LNCaP clone FGC (cell line): ENCODE results near the gene PHTF1.

Source experiments
- DNase-seq: peaks from one replicate; pipeline ENCODE4 v3.0.0-alpha.2; 2011; ENCODE audit warnings: low read depth
- H3K4me3 ChIP-seq: 2 replicates; pipeline ENCODE4 v1.5.1; 2011; ENCODE audit warnings: mild to moderate bottlenecking, low read depth, low read length, control low read depth
- TF ChIP-seq, protein P1 (sequence below): IDR thresholded peaks from 2 replicates; pipeline ENCODE4 v1.5.1; 2012; ENCODE audit warnings: mild to moderate bottlenecking; ENCODE audit not compliant: control insufficient read depth, insufficient read depth; ENCODE audit errors: extremely low read depth

The PHTF1 gene

DNA sequence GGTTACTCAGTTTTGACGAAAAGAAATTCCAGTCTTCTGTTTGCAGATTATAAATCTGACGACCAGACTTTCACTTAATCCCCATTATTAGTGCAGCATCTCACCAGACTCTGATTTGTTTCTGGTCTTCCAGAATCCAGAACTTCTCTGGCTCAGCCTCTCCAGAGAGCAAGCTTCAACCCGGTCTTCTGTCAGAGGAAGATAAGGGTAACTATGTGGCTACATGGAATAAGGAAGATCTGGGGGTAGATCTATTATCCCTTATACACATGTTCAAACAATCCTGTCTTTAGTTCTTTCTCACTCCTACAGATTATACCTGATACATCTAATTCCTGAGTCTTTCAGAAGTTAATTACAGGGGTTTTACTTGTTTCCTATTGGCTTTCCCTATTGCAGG is 9.9 kb downstream of the PHTF1 start:
- no peak overlapping the region for H3K4me3 ChIP-seq
- TF ChIP-seq, protein P1, sequence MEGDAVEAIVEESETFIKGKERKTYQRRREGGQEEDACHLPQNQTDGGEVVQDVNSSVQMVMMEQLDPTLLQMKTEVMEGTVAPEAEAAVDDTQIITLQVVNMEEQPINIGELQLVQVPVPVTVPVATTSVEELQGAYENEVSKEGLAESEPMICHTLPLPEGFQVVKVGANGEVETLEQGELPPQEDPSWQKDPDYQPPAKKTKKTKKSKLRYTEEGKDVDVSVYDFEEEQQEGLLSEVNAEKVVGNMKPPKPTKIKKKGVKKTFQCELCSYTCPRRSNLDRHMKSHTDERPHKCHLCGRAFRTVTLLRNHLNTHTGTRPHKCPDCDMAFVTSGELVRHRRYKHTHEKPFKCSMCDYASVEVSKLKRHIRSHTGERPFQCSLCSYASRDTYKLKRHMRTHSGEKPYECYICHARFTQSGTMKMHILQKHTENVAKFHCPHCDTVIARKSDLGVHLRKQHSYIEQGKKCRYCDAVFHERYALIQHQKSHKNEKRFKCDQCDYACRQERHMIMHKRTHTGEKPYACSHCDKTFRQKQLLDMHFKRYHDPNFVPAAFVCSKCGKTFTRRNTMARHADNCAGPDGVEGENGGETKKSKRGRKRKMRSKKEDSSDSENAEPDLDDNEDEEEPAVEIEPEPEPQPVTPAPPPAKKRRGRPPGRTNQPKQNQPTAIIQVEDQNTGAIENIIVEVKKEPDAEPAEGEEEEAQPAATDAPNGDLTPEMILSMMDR = no peak
- DNase-seq = no peak

DNA sequence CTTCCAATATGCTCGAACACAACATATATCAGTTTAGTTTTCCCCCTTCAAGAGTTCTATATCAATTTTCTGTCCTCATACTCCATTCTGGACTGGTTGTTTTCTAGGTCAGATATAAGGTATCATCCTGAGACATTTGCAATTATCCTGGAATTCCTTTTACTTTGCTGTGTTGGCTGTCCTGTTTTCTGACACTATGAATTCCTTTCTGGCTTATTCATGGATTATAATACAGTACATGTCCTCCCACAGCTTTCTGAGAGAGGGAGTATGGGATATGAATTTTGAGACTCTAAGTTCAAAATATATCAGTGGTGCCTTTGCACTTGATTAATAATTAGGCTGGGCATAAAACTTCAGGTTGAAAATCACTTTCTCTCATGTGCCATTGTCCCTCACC is 11.9 kb downstream of the PHTF1 start:
- no peak overlapping the region for H3K4me3 ChIP-seq

DNA sequence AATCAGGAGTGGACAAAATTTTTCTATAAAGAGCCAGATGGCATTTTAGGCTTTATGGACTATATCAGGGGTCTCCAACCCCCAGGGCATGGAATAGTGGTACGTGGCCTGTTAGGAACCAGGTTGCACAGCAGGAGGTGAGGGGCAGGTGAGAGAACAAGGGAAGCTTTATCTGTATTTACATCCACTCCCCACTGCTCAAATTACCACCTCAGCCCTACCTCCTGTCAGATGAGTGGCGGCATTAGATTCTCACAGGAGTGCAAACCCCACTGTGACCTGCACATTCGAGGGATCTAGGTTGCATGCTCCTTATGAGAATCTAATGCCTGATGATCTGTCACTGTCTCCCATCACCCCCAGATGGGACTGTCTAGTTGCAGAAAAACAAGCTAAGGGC is 13.9 kb downstream of the PHTF1 start:
- DNase-seq = no peak
- TF ChIP-seq, protein P1 = no peak
- no peak overlapping the region for H3K4me3 ChIP-seq

More for the DNA sequence above, 11.9 kb downstream of the PHTF1 start:
- DNase-seq = no peak
- TF ChIP-seq, protein P1 = no peak

DNA sequence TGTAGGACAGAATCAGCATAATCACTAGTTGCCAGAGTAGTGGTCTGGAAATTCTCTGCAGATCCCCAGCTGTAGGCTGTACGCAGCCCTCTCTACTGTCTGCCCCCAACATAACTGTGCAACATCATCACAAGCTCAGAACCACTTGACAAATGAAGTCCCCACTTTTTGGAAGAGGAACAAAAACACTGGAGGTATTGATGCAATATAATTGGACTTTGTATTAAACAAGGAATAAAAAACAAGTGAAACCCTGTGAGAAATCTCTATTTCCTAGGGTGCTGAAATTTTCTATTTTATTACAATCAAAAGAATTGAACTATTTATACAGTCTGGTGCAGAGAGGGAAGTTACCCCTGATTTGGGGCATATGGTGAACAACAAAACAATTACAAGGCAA is 15.2 kb downstream of the PHTF1 start:
- no peak for DNase-seq
- no peak overlapping the region for H3K4me3 ChIP-seq
- TF ChIP-seq, protein P1 = no peak

DNA sequence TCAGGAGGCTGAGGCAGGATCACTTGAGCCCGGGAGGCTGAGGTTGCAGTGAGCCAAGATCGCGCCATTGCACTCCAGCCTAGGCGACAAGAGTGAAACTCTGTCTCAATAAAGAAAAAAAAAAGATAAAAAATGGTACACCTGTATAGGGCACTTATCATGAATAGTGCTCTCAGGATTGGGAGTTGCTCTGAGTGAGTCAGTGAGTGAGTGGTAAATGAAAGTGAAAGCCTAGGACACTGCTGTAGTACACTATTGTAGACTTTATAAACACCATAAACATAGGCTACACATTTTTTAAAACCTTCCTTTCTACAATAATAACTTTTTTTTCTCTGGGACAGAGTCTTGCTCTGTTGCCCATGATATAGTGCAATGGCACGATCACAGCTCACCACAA is 16.8 kb downstream of the PHTF1 start:
- no peak for DNase-seq
- H3K4me3 ChIP-seq = no peak overlapping the region
- TF ChIP-seq, protein P1 = no peak

DNA sequence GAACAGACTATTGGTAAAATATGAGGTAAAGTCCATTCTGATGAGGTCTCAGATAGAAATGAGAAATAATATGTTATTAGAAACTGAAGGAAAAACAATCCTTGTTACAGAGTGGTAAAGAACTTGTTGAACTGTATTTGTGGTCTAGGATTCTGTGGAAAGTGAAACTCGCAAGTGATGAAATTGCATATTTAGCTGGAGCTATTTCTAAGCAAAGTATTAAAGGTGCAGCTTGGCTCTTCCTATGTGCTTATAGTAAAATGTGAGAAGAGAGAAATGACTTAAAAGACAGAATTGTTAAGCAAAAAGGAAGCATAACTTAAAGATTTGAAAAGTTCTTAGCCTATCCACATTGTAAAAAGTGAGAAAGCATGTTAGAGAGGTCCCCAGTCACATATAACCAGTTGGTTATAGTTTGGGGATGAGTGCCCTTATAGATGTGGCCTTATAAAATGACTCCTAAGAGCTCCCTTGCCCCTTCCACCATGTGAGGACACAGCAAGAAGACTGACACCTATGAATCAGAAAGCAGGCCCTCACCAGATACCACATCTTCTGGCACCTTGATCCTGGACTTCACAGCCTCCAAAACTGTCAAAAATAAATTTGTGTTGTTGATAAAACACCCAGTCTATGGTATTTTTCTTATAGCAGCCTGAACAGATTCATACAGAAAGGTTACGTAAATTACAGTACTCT is 24.8 kb downstream of the PHTF1 start:
- TF ChIP-seq, protein P1 = no peak
- DNase-seq = no peak
- H3K4me3 ChIP-seq = no peak overlapping the region

DNA sequence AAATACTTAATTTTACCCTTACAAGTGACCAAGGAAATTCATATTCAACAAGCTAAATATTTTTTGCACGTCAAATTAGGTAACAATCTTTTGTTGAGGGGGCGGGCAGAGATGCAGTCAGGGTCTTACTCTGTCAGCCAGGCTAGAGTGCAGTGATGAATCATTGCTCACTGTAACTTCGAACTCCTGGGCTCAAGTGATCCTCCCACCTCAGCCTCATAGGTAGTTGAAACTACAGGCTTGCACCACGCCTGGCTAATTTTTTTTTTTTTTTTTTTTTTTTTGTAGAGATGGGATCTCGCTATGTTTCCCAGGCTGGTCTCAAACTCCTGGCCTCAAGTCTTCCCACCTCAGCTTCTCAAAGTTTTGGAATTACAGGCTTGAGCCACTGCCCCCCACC is 26.5 kb downstream of the PHTF1 start:
- DNase-seq = no peak
- no peak overlapping the region for H3K4me3 ChIP-seq
- TF ChIP-seq, protein P1 = no peak
